ENCODE results near the gene HCN1.
"Not testable (repeated sequence)": the region's sequence is repeated elsewhere in the genome, so short reads cannot be mapped to it uniquely, and the experiment has no call there.

HCN1 gene

DNA sequence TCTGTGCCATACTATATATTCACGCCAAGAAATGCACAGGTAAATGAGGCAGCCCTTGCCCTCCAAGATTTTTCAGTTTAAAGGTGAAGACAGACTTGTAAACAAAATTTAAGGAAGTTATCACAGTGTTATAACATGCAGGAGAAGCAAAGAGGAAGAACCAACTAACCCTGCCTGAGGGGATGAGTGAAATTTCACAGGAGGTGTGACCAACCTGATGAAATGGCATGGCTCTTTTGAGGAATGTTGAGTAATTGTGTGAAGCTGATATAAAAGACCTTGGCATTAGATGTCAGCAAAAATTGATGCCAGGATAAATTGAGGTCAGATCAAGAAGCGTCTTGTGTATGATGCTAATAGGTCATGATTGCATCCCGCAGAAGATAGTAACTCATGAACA is 86.5 kb downstream of the HCN1 start:
- peak; percentile 13 for DNase-seq

GRCh38 chr5:45604092-45604491 is 92.1 kb downstream of the HCN1 start:
- no peak for DNase-seq

DNA sequence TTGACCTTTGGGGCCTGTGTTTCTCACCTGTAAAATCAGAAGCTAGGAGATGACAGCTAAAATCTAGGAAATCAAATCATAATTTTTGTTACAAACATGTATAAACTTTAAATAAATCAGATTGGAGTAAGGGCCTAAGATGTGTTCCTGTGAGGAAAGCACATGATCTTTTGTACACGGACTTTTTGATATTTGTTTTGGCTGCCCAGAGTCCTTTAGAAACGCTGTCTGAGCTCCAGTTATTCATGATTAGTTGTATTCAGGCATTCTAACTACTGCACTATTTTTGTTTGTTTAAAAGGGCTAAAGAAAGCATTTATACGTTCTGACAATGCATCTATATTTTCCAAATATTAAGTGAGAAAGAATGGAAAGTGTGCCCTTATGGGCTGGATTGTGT is 94.8 kb downstream of the HCN1 start:
- DNase-seq, result no peak

- no peak for DNase-seq
These were observed 99.9 kb downstream of the HCN1 start for GRCh38 chr5:45596320-45596719.

DNA sequence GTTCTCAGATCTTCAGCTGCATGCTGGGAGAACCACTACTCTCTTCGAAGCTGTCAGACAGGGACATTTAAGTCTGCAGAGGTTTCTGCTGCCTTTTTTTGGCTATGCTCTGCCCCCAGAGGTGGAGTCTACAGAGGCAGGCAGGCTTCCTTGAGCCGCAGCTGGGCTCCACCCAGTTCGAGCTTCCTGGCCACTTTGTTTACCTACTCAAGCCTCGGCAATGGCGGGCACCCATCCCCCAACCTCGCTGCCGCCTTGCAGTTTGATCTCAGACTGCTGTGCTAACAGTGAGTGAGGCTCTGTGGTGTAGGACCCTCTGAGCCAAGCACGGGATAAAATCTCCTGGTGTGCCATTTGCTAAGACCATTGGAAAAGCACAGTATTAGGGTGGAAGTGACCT is 110.2 kb downstream of the HCN1 start:
- not testable (repeated sequence) for DNase-seq

- DNase-seq, result no peak
These were observed 117.9 kb downstream of the HCN1 start for GRCh38 chr5:45578270-45578669.

- DNase-seq, result no peak
These were observed 127.4 kb downstream of the HCN1 start for GRCh38 chr5:45568813-45569212.

DNA sequence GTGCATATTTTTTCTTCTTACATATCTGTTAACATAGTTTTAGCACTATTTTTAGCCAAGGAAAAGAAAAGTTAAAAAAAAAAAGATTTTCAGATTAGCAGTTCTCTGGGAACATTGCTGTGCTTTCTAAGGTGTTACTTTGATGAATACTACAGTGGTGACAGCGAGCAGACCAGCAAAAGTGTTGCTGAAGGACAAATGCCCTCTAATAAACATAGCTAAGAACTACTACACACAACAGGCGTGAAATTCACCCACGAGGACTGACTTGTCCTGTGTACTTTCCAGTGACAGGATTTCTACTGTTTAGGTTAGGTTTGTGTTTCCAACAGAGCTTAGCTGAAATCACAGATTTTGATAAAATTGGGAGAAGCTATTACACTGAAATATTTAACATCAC is 153.8 kb downstream of the HCN1 start:
- DNase-seq, result no peak

GRCh38 chr5:45533663-45534062 is 162.5 kb downstream of the HCN1 start:
- DNase-seq, result peak; percentile 56

- peak; percentile 90 for DNase-seq
These were observed 163.2 kb downstream of the HCN1 start for GRCh38 chr5:45532826-45533624.

GRCh38 chr5:45521067-45521466 is 175.1 kb downstream of the HCN1 start:
- peak; percentile 38 for DNase-seq

- no peak for DNase-seq
These were observed 183.7 kb downstream of the HCN1 start for GRCh38 chr5:45512521-45512920.

DNA sequence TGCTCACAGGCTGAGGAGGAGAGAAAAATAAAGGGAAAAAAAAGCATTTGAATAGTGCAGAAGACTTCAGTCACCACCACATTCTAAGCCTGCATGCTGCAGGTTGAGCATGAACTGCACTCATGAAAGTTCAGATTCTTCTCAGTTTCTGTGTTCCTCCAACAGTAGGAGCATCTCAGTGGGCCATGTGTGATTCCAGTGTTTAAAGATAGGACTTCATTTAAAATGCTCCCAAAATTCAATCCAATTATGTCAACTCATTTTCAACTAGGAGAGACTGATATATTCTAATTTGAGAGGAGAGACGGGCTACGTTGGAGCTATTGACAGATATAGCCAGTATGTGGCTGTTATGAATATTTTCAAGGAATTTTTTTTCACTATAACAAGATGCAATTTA is 186.8 kb downstream of the HCN1 start:
- no peak for DNase-seq

- DNase-seq, result no peak
These were observed 188.0 kb downstream of the HCN1 start for GRCh38 chr5:45508135-45508534.

DNA sequence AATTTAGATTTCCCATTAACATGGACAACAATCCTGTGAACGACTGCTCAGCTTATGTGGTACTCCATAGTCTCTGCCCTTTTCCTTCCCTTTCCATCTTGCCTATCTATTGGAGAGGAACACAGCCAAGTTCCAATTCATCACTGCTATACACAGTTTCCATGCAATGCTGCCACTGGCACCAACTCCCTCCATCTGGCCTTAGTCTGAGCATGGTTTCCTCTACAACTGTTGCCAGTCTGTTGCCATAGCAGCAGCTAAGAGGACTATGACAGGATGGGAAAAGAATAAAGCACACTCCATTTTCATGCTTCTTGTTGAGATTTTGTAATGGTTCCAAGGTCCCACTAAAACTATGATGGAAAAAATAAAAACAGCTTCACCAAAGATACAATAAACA is 189.0 kb downstream of the HCN1 start:
- peak; percentile 71 for DNase-seq

DNA sequence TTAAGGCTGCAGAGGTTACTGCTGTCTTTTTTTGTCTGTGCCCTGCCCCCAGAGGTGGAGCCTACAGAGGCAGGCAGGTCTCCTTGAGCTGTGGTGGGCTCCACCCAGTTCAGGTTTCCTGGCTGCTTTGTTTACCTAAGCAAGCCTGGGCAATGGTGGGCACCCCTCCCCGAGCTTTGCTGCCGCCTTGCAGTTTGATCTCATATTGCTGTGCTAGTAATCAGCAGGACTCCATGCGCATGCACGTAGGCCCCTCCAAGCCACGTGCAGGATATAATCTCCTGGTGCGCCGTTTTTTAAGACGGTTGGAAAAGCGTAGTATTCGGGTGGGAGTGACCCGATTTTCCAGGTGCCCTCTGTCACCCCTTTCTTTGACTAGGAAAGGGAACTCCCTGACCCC is 197.2 kb downstream of the HCN1 start:
- DNase-seq, result not testable (repeated sequence)

GRCh38 chr5:45491368-45491767 is 204.8 kb downstream of the HCN1 start:
- DNase-seq, result no peak

GRCh38 chr5:45484781-45485180 is 211.4 kb downstream of the HCN1 start:
- DNase-seq, result no peak

DNA sequence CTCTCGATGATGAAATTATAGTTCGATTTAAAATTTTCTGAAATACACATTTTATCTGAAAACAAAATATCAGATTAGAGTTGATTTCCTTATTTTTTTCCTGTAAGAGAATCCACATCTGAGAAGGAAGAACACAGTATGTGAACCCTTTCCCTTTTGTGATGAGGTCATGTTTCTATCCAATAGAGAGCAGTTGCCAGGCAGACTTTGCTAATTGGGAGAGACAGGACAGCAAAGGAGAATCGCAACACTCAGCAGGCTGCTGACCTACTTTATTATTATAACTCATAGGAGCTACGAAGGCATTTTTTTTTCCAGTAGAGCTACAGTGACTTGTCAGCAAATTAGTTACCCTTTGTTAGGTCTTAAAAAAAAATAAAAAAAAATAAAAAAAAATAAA is 242.1 kb downstream of the HCN1 start:
- peak; percentile 93 for DNase-seq

- not testable (repeated sequence) for DNase-seq
These were observed 251.3 kb downstream of the HCN1 start for GRCh38 chr5:45444856-45445255.

GRCh38 chr5:45440466-45440865 is 255.7 kb downstream of the HCN1 start:
- DNase-seq, result no peak

DNA sequence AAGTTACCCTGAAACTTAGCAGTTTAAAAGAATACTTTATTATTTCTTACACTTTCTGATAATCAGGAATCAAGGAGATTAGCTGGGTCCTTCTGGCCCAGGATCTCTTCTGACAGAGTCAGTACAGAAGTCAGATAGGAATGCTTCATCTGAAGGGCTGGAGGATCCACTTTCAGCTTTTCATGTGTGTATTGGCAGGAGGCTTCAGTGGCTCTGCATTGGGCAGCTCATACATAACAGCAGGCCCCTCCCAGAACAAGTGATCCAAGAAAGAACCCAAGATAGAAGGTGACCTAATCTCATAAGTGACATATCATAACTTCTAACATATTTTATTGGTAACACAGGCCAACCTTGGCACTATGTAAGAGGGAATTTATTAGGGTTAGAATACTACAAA is 258.4 kb downstream of the HCN1 start:
- DNase-seq, result no peak

DNA sequence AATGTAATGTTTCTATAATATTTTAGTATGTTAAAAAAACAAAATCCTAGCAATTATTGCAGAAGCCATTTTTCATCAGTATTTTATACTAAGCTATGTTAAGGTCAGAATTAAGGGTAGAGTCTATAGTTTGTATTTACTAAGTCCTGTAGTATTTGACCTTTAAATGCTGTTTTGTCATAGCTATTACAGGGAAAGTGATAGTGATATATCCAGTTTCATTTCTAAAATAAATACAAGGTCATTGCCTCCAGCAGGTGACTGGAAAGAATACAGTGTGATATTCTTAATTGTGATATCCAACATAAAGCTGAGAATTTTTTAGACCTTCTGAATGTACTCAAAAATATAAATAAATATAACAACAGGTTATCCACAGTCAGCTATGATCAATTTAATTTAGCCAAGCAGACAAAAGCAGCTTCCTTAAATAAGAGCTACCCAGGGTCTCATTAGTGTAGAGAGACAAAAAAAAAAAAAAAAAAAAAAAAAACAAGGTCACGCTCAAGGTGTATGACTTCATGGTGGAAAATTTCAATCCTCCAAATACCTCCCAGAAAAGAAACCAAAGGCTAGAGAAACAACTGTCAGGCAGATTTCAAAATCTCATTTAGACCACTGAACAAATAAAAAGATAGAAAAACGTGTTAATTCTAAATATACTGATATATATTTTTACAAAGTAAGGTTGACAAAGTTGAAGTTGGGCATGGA is 278.7 kb downstream of the HCN1 start:
- DNase-seq, result no peak

Data from eye (tissue), 1 donor.